Pancreas (tissue), 10 donors: ENCODE data around the gene CHAF1A. TPM values are rescaled to one million over a fixed set of nuclear protein-coding genes. Genes with fewer than 3 reads are reported as not detected.

Experiments
- ATAC-seq, 4 donors: fragments of 200-7000 bp; cut with Tn5 transposase; one replicate each; pipeline versions ENCODE4 v1.8.0 to v1.9.1; 2020; ENCODE audit warnings: mild to moderate bottlenecking in 4 of 4, moderate library complexity in 4 of 4
- DNase-seq, 6 donors: peaks; one replicate each; pipeline ENCODE4 v3.0.0-alpha.2; 2020
- FAIRE-seq: peaks from 2 replicates; lab custom pipeline; 2012; peaks lifted over from hg19 to GRCh38; lab: Jason Lieb, UNC
- H3K27ac ChIP-seq, 4 donors: fragments of 200-600 bp; sonication (generic); 1 replicate in 3 of 4; 2 replicates in 1 of 4; pipeline versions ENCODE4 v1.5.0 to v1.8.0; 2020
- H3K27me3 ChIP-seq, 4 donors: fragments of 200-600 bp; one replicate each; pipeline ENCODE4 v1.8.0; 2021
- H3K36me3 ChIP-seq, 3 donors: fragments of 200-600 bp; sonication (generic) in 1 of 3; one replicate each; pipeline versions ENCODE4 v1.5.0 to v1.8.0; 2020 to 2021
- H3K4me1 ChIP-seq, 3 donors: fragments of 200-600 bp; one replicate each; pipeline ENCODE4 v1.8.0; 2021
- H3K4me3 ChIP-seq, 4 donors: fragments of 200-600 bp; sonication (generic) in 2 of 4; one replicate each; pipeline versions ENCODE4 v1.5.0 to v1.8.0; 2020 to 2021
- H3K9me3 ChIP-seq, 4 donors: fragments of 200-600 bp; one replicate each; pipeline ENCODE4 v1.8.0; 2021
- CTCF ChIP-seq, 4 donors: fragments of 200-600 bp; sonication (generic) in 3 of 4; IDR thresholded peaks; one replicate each; pipeline versions ENCODE4 v1.5.0 to v1.8.0; 2021; ENCODE audit warnings: antibody characterized with exemption in 4 of 4
- WGBS, 2 donors: extraction: QIAGEN DNeasy Blood & Tissue Kit; methylation state at CpG; one replicate each; pipeline ENCODE4 v1.1.7; 2013; 5-methylcytosine and 5-hydroxymethylcytosine counted together
- intact Hi-C, 3 donors: fragments of 100-400 bp; cut with DNase I; formaldehyde crosslinking; loops; one replicate each; pipeline versions ENCODE4 v1.11.1 to v1.14.2; 2022
- polyA plus RNA-seq, 2 donors: library from polyadenylated mRNA; stranded (reverse); fragments of 200-250 nt; gene quantifications; one replicate each; pipeline ENCODE4 v1.2.3, GENCODE V29; 2013
- total RNA-seq, 6 donors: library from RNA; stranded (reverse); fragmentation: NEBNext Ultra II Directional in 4 of 6; extraction: Animal tissue kit (Norgen Biotek cat#: 25700) in 4 of 6; gene quantifications; one replicate each; pipeline versions ENCODE4 v1.2.1 to v1.2.4, GENCODE V29; 2021 to 2023
- donor health status: healthy with polysubstance abuse.
- donor health status: DM: no; HTN: no; CAD: no; lungs with moderate emphysema.
- donor health status: DM: no; HTN: no; CAD: no.
- donor health status: control.
- donor health status: control.
- donor health status: Bipolar disorder and iron deficiency.
- donor health status: DM: yes; HTN: yes; CAD: no.
- donor health status: DM: no; HTN: no; CAD: no.
- donor health status: DM: no; HTN: no; CAD: no.
- donor health status: DM: yes; HTN: yes; CAD: no.

CHAF1A gene
- total and polyA plus RNA-seq, 8 donors, result 2.8 to 5.0 (median 3.9) TPM

GRCh38 chr19:4360081-4360569, 42.3 kb upstream of the CHAF1A start:
- no peak for ATAC-seq
- H3K27ac ChIP-seq, result no peak overlapping the region
- TF ChIP-seq CTCF (IDR thresholded peaks at IDR 0.05), result no peak
- H3K36me3 ChIP-seq, result peaks cover 7 to 59% (median 30%) of the 10 kb centered on the region in 3 donors
- no peak for DNase-seq
- no peak for FAIRE-seq
- H3K4me3 ChIP-seq, result no peak overlapping the region
- H3K9me3 ChIP-seq, result no peaks in the 10 kb centered on the region
- no peaks in the 10 kb centered on the region for H3K27me3 ChIP-seq
- 83 to 91% methylated on average over 9 of the region's 9 CpGs for WGBS, 2 donors
- no peaks in the 10 kb centered on the region for H3K4me1 ChIP-seq
- intact Hi-C loops, result no loop called here

GRCh38 chr19:4360641-4361151, 41.7 kb upstream of the CHAF1A start:
- no peak for TF ChIP-seq CTCF (IDR thresholded peaks at IDR 0.05)
- Histone ChIP-seq H3K4me3 (no peak overlapping the region), H3K36me3 (peaks cover 7 to 61% (median 30%) of the 10 kb centered on the region in 3 donors), H3K9me3 (no peaks in the 10 kb centered on the region), H3K27me3 (no peaks in the 10 kb centered on the region), H3K4me1 (no peaks in the 10 kb centered on the region), H3K27ac (no peak overlapping the region)
- intact Hi-C loops, result no loop called here
- peak in 2 of 6 donors; percentile 8 to 54 for DNase-seq
- WGBS, 2 donors, result 77 to 82% methylated on average over 12 of the region's 12 CpGs
- no peak for FAIRE-seq
- ATAC-seq, result no peak

- no peaks in the 10 kb centered on the region for H3K27me3 ChIP-seq
- H3K4me1 ChIP-seq, result no peaks in the 10 kb centered on the region
- no peak overlapping the region for H3K4me3 ChIP-seq
- peak in 2 of 6 donors; percentile 12 to 42 for DNase-seq
- ATAC-seq, result no peak
- intact Hi-C loops, result no loop called here
- H3K27ac ChIP-seq, result no peak overlapping the region
- FAIRE-seq, result no peak
- H3K9me3 ChIP-seq, result no peaks in the 10 kb centered on the region
- TF ChIP-seq CTCF (IDR thresholded peaks at IDR 0.05), result no peak
- WGBS, 2 donors, result 91 to 94% methylated on average over 48 to 50 of the region's 50 CpGs
- H3K36me3 ChIP-seq, result peaks cover 7 to 61% (median 30%) of the 10 kb centered on the region in 3 donors
These were observed 41.0 kb upstream of the CHAF1A start for GRCh38 chr19:4361152-4362046.

GRCh38 chr19:4362101-4362828, 40.2 kb upstream of the CHAF1A start:
- 89 to 94% methylated on average over 32 of the region's 32 CpGs for WGBS, 2 donors
- no peak for FAIRE-seq
- peaks cover 7 to 61% (median 30%) of the 10 kb centered on the region in 3 donors for H3K36me3 ChIP-seq

More at GRCh38 chr19:4362101-4362828, 40.2 kb upstream of the CHAF1A start:
- H3K27me3 ChIP-seq, result no peaks in the 10 kb centered on the region
- ATAC-seq (no peak), DNase-seq (peak in 1 of 6 donors; percentile 17)
- no peak for TF ChIP-seq CTCF (IDR thresholded peaks at IDR 0.05)
- H3K4me3 ChIP-seq, result no peak overlapping the region
- intact Hi-C loops, result no loop called here
- H3K9me3 ChIP-seq, result no peaks in the 10 kb centered on the region
- H3K27ac ChIP-seq, result no peak overlapping the region
- no peaks in the 10 kb centered on the region for H3K4me1 ChIP-seq
